NCI-H2029 treated with DMSO at 0.1 percent for 48 hours (cell line): ENCODE data around the gene AMZ2.
A peak's percentile ranks its signal among the peaks of the same experiment; 100 is the strongest.

Source experiments
- DNase-seq: peaks from one replicate; lab custom pipeline; 2025; lab: John Stamatoyannopoulos, UW

AMZ2 gene

GRCh38 chr17:68290955-68291835 is 43.4 kb downstream of the AMZ2 start, which contains the start of the genes ARSG and SLC16A6:
Gene ARSG (plus strand): TSS chr17:68291495. CDS start chr17:68307494, 15,999 bp downstream.
Gene SLC16A6 (minus strand): TSS chr17:68291127. CDS start chr17:68278320, 12,807 bp downstream.
- DNase-seq = peak; percentile 7

GRCh38 chr17:68291836-68292688 is 44.2 kb downstream of the AMZ2 start:
- no peak for DNase-seq

GRCh38 chr17:68292689-68293040 is 44.8 kb downstream of the AMZ2 start:
- DNase-seq = no peak

GRCh38 chr17:68293490-68294195 is 45.8 kb downstream of the AMZ2 start:
- DNase-seq = no peak

- DNase-seq = no peak
These were observed 46.3 kb downstream of the AMZ2 start for GRCh38 chr17:68294196-68294555.

- no peak for DNase-seq
These were observed 46.8 kb downstream of the AMZ2 start for GRCh38 chr17:68294617-68295016.

GRCh38 chr17:68295086-68295485 is 47.2 kb downstream of the AMZ2 start:
- no peak for DNase-seq

GRCh38 chr17:68296217-68297191 is 48.7 kb downstream of the AMZ2 start:
- no peak for DNase-seq

- no peak for DNase-seq
These were observed 49.4 kb downstream of the AMZ2 start for GRCh38 chr17:68297195-68297594.

GRCh38 chr17:68298601-68299000 is 50.8 kb downstream of the AMZ2 start:
- no peak for DNase-seq

GRCh38 chr17:68299817-68300216 is 52.0 kb downstream of the AMZ2 start:
- DNase-seq = no peak

- DNase-seq = peak; percentile 31
These were observed 53.7 kb downstream of the AMZ2 start for GRCh38 chr17:68301438-68301959.

GRCh38 chr17:68302066-68302564 is 54.3 kb downstream of the AMZ2 start:
- DNase-seq = peak; percentile 22

GRCh38 chr17:68302666-68303065 is 54.8 kb downstream of the AMZ2 start:
- DNase-seq = peak; percentile 10

GRCh38 chr17:68304706-68305105 is 56.9 kb downstream of the AMZ2 start:
- DNase-seq = no peak

- DNase-seq = no peak
These were observed 57.3 kb downstream of the AMZ2 start for GRCh38 chr17:68305142-68305541.
